Naive thymus-derived CD4-positive, alpha-beta T cell (primary cell): ENCODE results near the gene ZCCHC2. TPM values are rescaled to one million over a fixed set of nuclear protein-coding genes. Genes with fewer than 3 reads are reported as not detected.

Experiments used
- ATAC-seq: fragments of 150-1000 bp; cut with Tn5 transposase; 2 replicates; pipeline ENCODE4 v1.10.0; 2021; ENCODE audit warnings: mild to moderate bottlenecking, moderate library complexity
- CTCF ChIA-PET: fragments of 350-600 bp; sonication (Branson Sonifier 250); formaldehyde crosslinking; loops from one replicate; lab custom pipeline; 2021; ENCODE audit warnings: antibody characterized with exemption; lab: Charles Lee
- POLR2A ChIA-PET: fragments of 350-600 bp; sonication (Branson Sonifier 250); formaldehyde crosslinking; loops from one replicate; lab custom pipeline; 2021; ENCODE audit warnings: antibody characterized with exemption, inconsistent platforms; lab: Charles Lee
- DNase-seq, 9 donors: peaks; one replicate each; pipeline versions ENCODE4 v3.0.0 to v3.0.0-alpha.2; 2020 to 2022; ENCODE audit warnings: mixed read lengths in 1 of 9
- H3K27ac ChIP-seq: one replicate; pipeline ENCODE4 v1.7.0; 2013; ENCODE audit warnings: mild to moderate bottlenecking, low read depth, low read length, moderate library complexity
- H3K27me3 ChIP-seq, 2 donors: one replicate each; pipeline ENCODE4 v1.7.0; 2013; ENCODE audit warnings: low read length in 2 of 2, mild to moderate bottlenecking in 2 of 2, moderate library complexity in 2 of 2; ENCODE audit not compliant: control insufficient read depth in 2 of 2, insufficient read depth in 2 of 2
- H3K36me3 ChIP-seq, 3 experiments: 1 replicate in 2 of 3; 2 replicates in 1 of 3; pipeline ENCODE4 v1.7.0; 2013; ENCODE audit warnings: low read length in 3 of 3, mild to moderate bottlenecking in 3 of 3, moderate library complexity in 1 of 3; ENCODE audit not compliant: insufficient read depth in 3 of 3, control insufficient read depth in 2 of 3
- H3K4me1 ChIP-seq, 2 donors: one replicate each; pipeline ENCODE4 v1.7.0; 2013; ENCODE audit warnings: low read length in 2 of 2, mild to moderate bottlenecking in 2 of 2, moderate library complexity in 1 of 2; ENCODE audit not compliant: control insufficient read depth in 2 of 2, insufficient read depth in 2 of 2
- H3K4me3 ChIP-seq: 2 replicates; pipeline ENCODE4 v1.7.0; 2013; ENCODE audit warnings: mild to moderate bottlenecking, low read length
- H3K9me3 ChIP-seq, 3 experiments: 1 replicate in 2 of 3; 2 replicates in 1 of 3; pipeline ENCODE4 v1.7.0; 2013; ENCODE audit warnings: low read length in 3 of 3; ENCODE audit not compliant: control insufficient read depth in 2 of 3
- H3K27ac Mint-ChIP-seq, 9 donors: one replicate each; pipeline ENCODE4 v1.8.0; 2020 to 2022; ENCODE audit warnings: mixed read lengths in 9 of 9, mild to moderate bottlenecking in 8 of 9, moderate library complexity in 5 of 9, inconsistent platforms in 2 of 9
- H3K27me3 Mint-ChIP-seq, 5 donors: one replicate each; pipeline ENCODE4 v1.8.0; 2021 to 2022; ENCODE audit warnings: mixed read lengths in 5 of 5, mild to moderate bottlenecking in 1 of 5
- H3K36me3 Mint-ChIP-seq, 5 donors: one replicate each; pipeline ENCODE4 v1.8.0; 2020 to 2022; ENCODE audit warnings: mixed read lengths in 5 of 5, mild to moderate bottlenecking in 3 of 5, inconsistent platforms in 1 of 5
- H3K4me1 Mint-ChIP-seq, 7 donors: one replicate each; pipeline ENCODE4 v1.8.0; 2020 to 2022; ENCODE audit warnings: mixed read lengths in 7 of 7, mild to moderate bottlenecking in 3 of 7, inconsistent platforms in 1 of 7
- H3K4me3 Mint-ChIP-seq, 10 donors: one replicate each; pipeline ENCODE4 v1.8.0; 2020 to 2022; ENCODE audit warnings: mild to moderate bottlenecking in 10 of 10, mixed read lengths in 10 of 10, moderate library complexity in 6 of 10, inconsistent platforms in 2 of 10
- H3K9me3 Mint-ChIP-seq, 11 donors: one replicate each; pipeline ENCODE4 v1.8.0; 2020 to 2022; ENCODE audit warnings: mixed read lengths in 11 of 11, mild to moderate bottlenecking in 4 of 11, inconsistent platforms in 1 of 11, moderate library complexity in 1 of 11
- intact Hi-C, 2 donors: fragments of 100-400 bp; cut with micrococcal nuclease; formaldehyde crosslinking; loops; one replicate each; pipeline ENCODE4 v1.15.1; 2023
- polyA plus RNA-seq, 2 donors: library from polyadenylated mRNA; unstranded; fragments of 300-500 nt; fragmentation: Illumina TruSeq; gene quantifications; one replicate each; pipeline ENCODE4 v1.2.3, GENCODE V29; 2021
- total RNA-seq, 6 experiments: library from RNA in 5 of 6; stranded (reverse) in 5 of 6; gene quantifications; 1 replicate in 5 of 6; 2 replicates in 1 of 6; pipeline ENCODE4 v1.2.3 and lab custom pipeline; 2021 to 2026

The ZCCHC2 gene
- total and polyA plus RNA-seq, 7 experiments from 2014 or later, result 1.8 to 68.5 (median 54.5) TPM

GRCh38 chr18:62549755-62550154 is 26.9 kb downstream of the ZCCHC2 start:
- ATAC-seq (no peak), DNase-seq (no peak)
- peaks cover 10 to 69% (median 42%) of the 10 kb centered on the region in 5 donors for H3K36me3 Mint-ChIP-seq
- Histone ChIP-seq H3K4me3 (no peak overlapping the region), H3K27ac (no peak overlapping the region), H3K4me1 (no peaks in the 10 kb centered on the region), H3K27me3 (no peaks in the 10 kb centered on the region), H3K9me3 (no peaks in the 10 kb centered on the region), H3K36me3 (peaks cover 4 to 56% (median 5%) of the 10 kb centered on the region in 3 experiments)
- no peak overlapping the region for H3K4me3 Mint-ChIP-seq
- H3K27me3 Mint-ChIP-seq, result no peaks in the 10 kb centered on the region
- CTCF ChIA-PET, result no interaction called here
- intact Hi-C loops, result no loop called here
- H3K9me3 Mint-ChIP-seq, result no peaks in the 10 kb centered on the region
- peak overlapping the region in 3 of 9 donors; percentile 19 to 41 (median 32) for H3K27ac Mint-ChIP-seq
- POLR2A ChIA-PET, result no interaction called here
- H3K4me1 Mint-ChIP-seq, result peaks cover 10 to 34% (median 24%) of the 10 kb centered on the region in 7 donors

- CTCF ChIA-PET, result no interaction called here
- Histone ChIP-seq H3K27ac (no peak overlapping the region), H3K27me3 (no peaks in the 10 kb centered on the region), H3K4me3 (no peak overlapping the region), H3K4me1 (no peaks in the 10 kb centered on the region), H3K36me3 (peaks cover 2 to 51% (median 4%) of the 10 kb centered on the region in 3 experiments), H3K9me3 (no peaks in the 10 kb centered on the region)
- no peak overlapping the region for H3K4me3 Mint-ChIP-seq
- intact Hi-C loops, result no loop called here
- H3K4me1 Mint-ChIP-seq, result peaks cover 10 to 34% (median 24%) of the 10 kb centered on the region in 7 donors
- H3K27me3 Mint-ChIP-seq, result no peaks in the 10 kb centered on the region
- ATAC-seq (no peak), DNase-seq (no peak)
- no peaks in the 10 kb centered on the region for H3K9me3 Mint-ChIP-seq
- POLR2A ChIA-PET, result no interaction called here
- H3K36me3 Mint-ChIP-seq, result peaks cover 10 to 60% (median 40%) of the 10 kb centered on the region in 5 donors
- peak overlapping the region in 2 of 9 donors; percentile 9 to 11 for H3K27ac Mint-ChIP-seq
Measured at GRCh38 chr18:62550746-62551145, 27.9 kb downstream of the ZCCHC2 start.

DNA sequence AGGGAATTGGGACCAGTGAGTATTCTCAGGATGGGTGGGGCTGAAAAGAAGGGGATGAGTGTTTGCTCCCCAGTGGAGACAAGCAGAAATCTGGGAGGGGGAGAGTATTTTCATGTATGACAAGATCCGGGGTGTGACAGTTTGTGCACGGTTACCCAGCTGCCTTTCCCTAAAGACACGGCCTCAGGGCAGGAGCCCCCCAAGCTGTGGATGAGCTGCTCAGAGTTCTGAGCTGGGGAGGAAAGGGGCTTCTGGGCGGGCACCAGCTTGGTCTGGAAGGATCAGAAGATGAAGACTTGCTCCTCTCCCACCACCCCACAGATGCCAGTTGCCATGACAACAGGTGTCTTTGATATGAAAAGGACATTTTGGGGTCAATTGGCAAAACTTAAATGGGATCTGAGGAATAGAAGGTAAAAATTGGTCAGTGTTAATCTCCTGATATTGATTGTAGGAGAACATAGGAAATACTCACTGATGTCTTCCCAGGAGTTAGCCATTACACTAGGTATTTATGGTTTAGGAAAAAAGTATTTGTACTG is 29.2 kb downstream of the ZCCHC2 start:
- DNase-seq (no peak), ATAC-seq (no peak)
- intact Hi-C loops, result no loop called here
- H3K27me3 Mint-ChIP-seq, result no peaks in the 10 kb centered on the region
- no peaks in the 10 kb centered on the region for H3K9me3 Mint-ChIP-seq
- no peaks in the 10 kb centered on the region for H3K9me3 ChIP-seq
- no peak overlapping the region for H3K27ac ChIP-seq
- no peaks in the 10 kb centered on the region for H3K4me1 ChIP-seq
- ChIA-PET CTCF (no interaction called here), POLR2A (interaction anchor here (0.5 to 0.9 kb wide), 3 partner anchors 15 to 46 kb away, joined by 3 to 4 read pairs (median 3); no protein-coding TSS in a partner anchor)
- H3K36me3 ChIP-seq, result peaks cover 7 to 54% (median 11%) of the 10 kb centered on the region in 3 experiments
- no peak overlapping the region for H3K4me3 Mint-ChIP-seq
- H3K27ac Mint-ChIP-seq, result peak overlapping the region in 3 of 9 donors; percentile 8 to 60 (median 53)
- peaks cover 14 to 62% (median 43%) of the 10 kb centered on the region in 5 donors for H3K36me3 Mint-ChIP-seq
- peaks cover 11 to 34% (median 22%) of the 10 kb centered on the region in 7 donors for H3K4me1 Mint-ChIP-seq
- no peaks in the 10 kb centered on the region for H3K27me3 ChIP-seq
- H3K4me3 ChIP-seq, result no peak overlapping the region

- intact Hi-C loops, result loop anchor here (2.0 kb wide), 2 partner anchors 15 to 29 kb away; no protein-coding TSS in a partner anchor
- Histone ChIP-seq H3K4me3 (no peak overlapping the region), H3K27ac (no peak overlapping the region), H3K36me3 (peaks cover 10 to 68% (median 19%) of the 10 kb centered on the region in 3 experiments), H3K27me3 (no peaks in the 10 kb centered on the region), H3K9me3 (no peaks in the 10 kb centered on the region), H3K4me1 (no peaks in the 10 kb centered on the region)
- CTCF ChIA-PET, result no interaction called here
- Mint-ChIP-seq H3K27me3 (no peaks in the 10 kb centered on the region), H3K4me1 (peaks cover 11 to 34% (median 22%) of the 10 kb centered on the region in 7 donors), H3K4me3 (no peak overlapping the region), H3K36me3 (peaks cover 20 to 75% (median 54%) of the 10 kb centered on the region in 5 donors), H3K27ac (peak overlapping the region in 3 of 9 donors; percentile 1 to 58 (median 20)), H3K9me3 (no peaks in the 10 kb centered on the region)
- POLR2A ChIA-PET, result no interaction called here
- ATAC-seq, result no peak
- DNase-seq, result no peak
Measured at GRCh38 chr18:62554061-62554815, 31.4 kb downstream of the ZCCHC2 start.

GRCh38 chr18:62555135-62555534 is 32.3 kb downstream of the ZCCHC2 start:
- H3K27me3 Mint-ChIP-seq, result no peaks in the 10 kb centered on the region
- H3K4me3 Mint-ChIP-seq, result no peak overlapping the region
- peaks cover 20 to 75% (median 52%) of the 10 kb centered on the region in 5 donors for H3K36me3 Mint-ChIP-seq
- no peak overlapping the region for H3K4me3 ChIP-seq
- ATAC-seq, result no peak
- CTCF ChIA-PET, result no interaction called here
- POLR2A ChIA-PET, result no interaction called here
- H3K9me3 ChIP-seq, result no peaks in the 10 kb centered on the region
- no peak overlapping the region for H3K27ac Mint-ChIP-seq
- no peak for DNase-seq
- no peaks in the 10 kb centered on the region for H3K4me1 ChIP-seq
- intact Hi-C loops, result loop anchor here (2.0 kb wide), 2 partner anchors 14 to 30 kb away; no protein-coding TSS in a partner anchor
- H3K27me3 ChIP-seq, result no peaks in the 10 kb centered on the region
- H3K4me1 Mint-ChIP-seq, result peaks cover 11 to 36% (median 22%) of the 10 kb centered on the region in 7 donors
- no peak overlapping the region for H3K27ac ChIP-seq
- peaks cover 10 to 66% (median 19%) of the 10 kb centered on the region in 3 experiments for H3K36me3 ChIP-seq
- H3K9me3 Mint-ChIP-seq, result no peaks in the 10 kb centered on the region

DNA sequence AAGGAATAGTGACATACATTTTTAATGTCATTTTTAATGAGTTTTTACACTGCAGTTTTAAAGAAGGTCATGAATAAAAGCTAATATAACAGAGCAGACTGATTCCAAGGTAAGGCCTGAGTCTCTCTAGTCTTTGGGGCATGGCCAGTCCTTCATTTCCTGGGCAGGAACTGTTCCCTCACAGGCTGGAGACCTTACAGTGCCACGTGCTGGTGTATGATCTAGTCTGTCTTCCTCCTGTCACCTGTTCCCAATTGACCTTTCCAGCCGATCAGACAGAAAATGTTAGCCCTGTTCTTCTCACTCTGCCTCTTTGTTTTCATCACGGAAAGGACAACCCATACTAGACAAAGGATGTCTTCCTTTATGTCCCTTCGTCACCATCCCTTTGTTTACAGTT is 33.6 kb downstream of the ZCCHC2 start:
- Mint-ChIP-seq H3K27ac (peak overlapping the region in 3 of 9 donors; percentile 3 to 53 (median 11)), H3K9me3 (no peaks in the 10 kb centered on the region), H3K4me1 (peaks cover 10 to 32% (median 18%) of the 10 kb centered on the region in 7 donors), H3K27me3 (no peaks in the 10 kb centered on the region), H3K4me3 (no peak overlapping the region), H3K36me3 (peaks cover 19 to 73% (median 50%) of the 10 kb centered on the region in 5 donors)
- ChIA-PET CTCF (no interaction called here), POLR2A (no interaction called here)
- no peaks in the 10 kb centered on the region for H3K4me1 ChIP-seq
- H3K4me3 ChIP-seq, result no peak overlapping the region
- no peak for DNase-seq
- intact Hi-C loops, result no loop called here
- peaks cover 10 to 64% (median 24%) of the 10 kb centered on the region in 3 experiments for H3K36me3 ChIP-seq
- H3K27ac ChIP-seq, result no peak overlapping the region
- no peaks in the 10 kb centered on the region for H3K27me3 ChIP-seq
- no peak for ATAC-seq
- H3K9me3 ChIP-seq, result no peaks in the 10 kb centered on the region
